DMS114 treated with DMSO at 0.1 percent for 48 hours (cell line): Measurements from ENCODE around the gene KIF21A.

Source experiments
- DNase-seq: peaks from one replicate; lab custom pipeline; 2025; ENCODE audit not compliant: unreplicated experiment; lab: John Stamatoyannopoulos, UW

The KIF21A gene

DNA sequence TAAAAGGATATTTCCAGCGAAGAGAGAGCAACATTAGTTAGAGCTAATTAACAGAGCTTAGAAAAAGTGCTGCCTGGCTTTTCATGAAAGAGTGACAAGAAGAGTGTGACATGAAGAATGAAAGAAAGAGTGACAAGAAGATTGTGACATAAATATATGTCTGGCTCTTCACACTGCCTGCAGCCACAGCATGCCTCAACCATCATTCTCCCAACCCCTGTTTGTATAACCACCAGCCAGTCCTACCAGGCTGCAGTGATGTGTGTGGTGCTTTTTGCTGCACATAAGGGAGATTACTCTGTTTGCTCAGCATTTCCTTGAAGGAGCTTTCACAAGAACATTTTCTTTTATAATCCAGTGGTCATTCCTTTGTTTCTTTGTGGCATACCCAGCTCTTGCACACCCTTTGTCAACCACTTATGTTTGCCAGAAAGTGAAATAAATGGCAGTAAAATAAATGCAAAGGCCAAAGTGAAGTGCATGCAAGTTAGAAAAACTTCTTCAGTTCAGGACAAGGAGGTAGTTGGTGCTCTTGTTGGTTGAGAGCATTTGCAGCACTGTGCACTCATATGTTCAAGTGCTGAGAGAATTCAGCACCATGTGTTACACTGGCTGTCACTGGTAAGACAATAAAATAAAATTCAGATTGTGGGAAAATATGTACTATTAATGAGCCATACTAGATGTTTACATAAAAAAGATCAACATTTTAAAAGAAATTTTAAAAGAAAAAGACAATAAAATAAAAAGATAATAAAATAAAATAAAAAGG lies 50.6 kb downstream of the KIF21A start:
- DNase-seq: no peak

DNA sequence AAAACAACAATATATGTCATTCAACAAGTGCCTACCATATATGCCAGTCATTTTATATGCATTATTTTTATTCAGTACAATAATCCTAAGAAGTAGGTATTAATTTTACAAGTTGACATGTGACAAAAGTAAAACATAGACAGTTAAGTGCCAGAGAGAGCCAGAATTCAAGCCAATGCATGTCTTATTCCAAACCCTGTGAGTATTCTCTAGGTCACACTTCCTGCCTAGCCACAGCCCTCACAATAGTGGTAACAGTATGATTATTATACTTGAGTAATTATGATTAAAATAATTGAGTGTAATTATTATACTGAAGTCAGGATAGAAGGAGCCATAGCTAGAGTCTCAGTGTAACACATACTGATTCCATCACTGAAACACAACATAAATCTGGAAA lies 52.2 kb downstream of the KIF21A start:
- no peak for DNase-seq

DNA sequence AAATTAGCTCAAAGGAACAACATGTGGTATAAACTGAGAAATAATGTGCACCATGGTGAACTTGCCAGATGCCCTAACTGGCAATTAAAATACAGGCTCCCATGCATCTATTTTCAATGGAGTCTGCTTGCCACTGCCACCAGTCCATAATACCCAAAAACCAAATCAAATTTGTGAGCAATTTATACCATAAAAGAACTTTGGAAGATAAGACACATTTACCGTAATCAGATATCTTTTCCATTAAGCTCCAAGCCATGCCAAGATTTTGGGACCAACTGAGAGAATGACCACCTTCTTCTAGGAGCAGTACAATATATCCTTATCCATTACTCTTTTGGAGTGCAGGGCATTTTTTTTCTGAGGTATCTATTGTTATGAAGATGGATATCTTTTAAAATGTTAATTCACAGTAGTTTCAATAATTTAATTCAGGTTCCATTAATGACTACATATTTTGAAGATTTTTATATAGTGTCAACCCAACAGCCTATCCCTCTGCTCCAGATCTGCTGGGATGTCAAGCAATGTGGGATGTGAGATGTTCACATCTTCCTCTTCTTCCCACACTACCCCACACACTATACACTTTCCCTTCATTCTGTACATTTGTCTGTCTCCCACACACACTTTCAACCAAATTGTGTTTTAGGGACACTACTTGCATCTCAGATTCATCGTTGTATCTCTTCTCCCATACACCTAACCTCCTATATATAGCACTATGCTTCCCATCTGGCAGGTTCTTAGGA lies 53.3 kb downstream of the KIF21A start:
- no peak for DNase-seq

DNA sequence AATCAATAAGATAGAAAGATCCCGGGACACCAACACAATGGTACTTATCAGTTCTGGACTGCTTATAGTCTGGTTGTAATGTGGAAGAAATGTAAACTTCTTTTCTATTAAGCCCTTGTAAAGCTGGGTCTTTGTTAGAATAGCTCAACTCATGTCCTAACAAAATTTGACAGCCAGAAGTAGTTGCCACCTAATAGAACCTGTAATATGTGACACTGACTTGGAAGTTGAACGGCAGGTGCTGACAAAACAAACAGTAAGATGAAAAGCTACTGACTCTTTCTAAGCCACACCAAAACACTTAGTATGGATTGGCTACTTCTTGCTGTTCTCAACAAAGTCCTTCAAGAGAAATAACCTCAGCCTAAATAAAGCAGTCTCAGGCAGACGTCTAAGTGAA lies 56.6 kb downstream of the KIF21A start:
- no peak for DNase-seq

DNA sequence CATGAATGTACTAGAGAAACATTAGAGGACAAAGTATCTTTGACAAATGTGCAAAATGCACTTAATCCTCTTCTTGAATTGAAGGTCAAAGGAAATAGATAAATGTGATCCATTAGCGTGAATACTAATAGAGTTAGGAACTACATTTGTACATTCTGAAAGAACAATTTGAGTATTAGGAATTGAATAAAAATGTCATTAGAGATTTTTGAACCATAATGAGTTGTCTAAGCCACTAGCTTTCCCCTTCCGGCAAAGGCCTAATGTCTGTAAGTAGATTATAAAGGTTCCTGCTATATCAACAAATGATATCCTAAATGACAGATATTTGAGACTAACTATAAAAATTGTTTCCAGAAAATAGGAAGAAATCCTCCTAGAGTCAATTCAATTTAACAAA lies 59.8 kb downstream of the KIF21A start:
- DNase-seq: no peak

DNA sequence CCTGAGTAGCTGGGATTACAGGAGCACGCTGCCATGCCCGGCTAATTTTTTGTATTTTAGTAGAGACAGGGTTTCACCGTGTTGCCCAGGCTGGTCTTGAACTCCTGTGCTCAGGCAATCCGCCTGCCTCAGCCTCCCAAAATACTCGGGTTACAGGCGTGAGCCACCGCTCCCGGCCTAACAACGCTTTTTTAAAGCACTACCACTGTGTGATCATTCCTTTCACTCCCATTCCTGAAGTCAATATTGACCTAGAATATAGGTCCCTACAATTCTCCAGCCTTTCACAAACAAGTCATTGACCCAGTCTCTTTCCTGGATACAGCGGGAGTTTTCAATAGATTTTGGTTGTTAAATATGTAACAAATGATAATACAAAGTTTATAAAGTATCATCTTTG lies 62.8 kb downstream of the KIF21A start:
- no peak for DNase-seq

DNA sequence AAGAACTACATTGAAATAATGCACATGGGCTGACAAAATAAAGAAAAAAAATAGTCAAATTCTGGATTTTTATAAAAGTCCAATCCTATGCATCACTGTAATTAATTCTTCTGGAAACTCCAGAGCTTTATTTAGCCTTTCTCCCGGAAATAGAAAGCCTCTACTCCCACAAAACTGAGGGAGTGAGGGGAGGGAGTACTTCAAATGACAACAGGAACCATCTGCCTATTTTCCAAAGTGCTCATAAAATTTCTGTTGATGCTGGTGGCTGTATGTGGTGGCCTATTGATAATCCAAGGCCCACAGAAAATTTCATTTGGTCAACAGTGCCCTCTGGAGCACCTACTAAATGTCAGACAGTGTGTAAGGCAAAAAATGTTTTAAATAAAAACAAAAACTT lies 64.6 kb downstream of the KIF21A start:
- DNase-seq: no peak

DNA sequence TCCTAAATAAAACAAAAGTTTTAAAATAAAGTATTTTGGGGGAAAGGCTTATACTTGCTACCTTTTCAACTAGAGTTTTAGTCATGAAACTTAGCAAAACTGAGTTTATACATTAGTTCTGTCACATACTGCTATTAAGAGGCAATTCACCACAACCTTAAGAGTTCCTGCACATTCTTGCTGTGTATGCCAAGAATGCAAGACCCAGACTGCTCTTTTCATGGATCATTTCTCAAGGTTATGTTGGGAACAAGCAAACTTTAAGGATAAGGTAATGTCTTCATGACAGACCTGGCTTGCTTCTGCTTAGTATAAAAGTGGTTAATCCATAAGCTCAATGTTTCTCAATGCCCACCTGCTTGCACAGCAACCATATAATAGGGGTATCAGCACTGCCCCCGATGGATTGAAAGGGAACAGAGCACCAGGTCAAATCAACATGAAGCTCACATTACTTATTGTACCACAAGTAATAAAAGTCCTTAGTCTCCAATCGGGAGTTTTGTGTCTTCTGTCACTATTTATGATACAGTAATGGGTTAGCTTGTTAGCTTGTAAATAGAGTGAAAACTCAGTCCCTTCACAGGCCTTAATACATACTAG lies 67.6 kb downstream of the KIF21A start:
- no peak for DNase-seq

DNA sequence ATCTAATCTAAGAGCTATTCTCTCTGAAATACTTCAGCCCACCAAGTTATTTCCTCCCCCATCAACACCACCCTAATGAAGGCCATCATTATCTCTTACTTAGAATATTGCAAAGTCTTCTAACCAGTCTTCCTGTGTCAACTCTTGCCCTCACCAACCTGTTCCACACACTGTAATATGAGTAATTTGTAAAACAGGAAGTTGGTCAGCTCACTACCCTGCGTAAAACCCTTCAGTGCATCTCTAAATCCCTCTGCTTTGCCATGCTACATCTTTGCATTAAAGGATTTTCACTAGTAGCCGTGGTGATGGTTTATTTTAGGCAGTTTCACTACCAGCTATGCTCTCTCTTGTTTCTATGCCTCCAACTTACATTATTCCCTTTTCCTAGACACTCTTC lies 70.0 kb downstream of the KIF21A start:
- DNase-seq: no peak

DNA sequence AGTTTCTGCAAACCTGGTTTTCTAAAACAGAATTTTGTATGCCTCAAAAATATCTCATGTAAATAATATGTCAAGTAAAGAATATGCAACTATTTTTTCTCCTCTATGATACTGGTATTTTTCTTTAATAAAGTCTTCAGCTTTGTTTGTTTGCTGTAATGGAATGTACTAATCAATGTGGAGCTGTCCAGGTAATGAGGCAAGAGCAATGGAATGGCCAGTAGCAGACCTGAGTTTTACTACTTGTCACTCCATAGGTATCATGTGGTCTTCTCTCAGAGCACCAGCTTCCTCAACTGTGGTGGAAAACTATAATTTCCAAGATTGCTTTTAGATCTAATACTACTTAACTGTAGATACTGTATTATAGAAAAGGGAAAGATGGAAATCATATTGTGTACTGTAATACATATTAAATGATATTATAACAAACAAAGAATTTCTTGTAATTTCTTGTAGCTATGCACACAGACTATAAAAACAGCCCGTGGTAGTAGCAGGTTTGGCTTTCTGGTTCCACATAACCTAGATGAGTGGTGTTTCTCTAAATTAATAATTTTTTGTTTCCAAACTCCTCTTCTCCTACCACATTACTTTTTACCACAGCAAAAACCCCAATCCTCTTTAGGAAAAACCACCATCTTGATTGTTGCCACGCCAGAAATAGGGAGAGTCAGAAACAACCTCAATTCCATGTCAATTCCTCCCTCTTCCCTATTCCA lies 70.6 kb downstream of the KIF21A start:
- no peak for DNase-seq

DNA sequence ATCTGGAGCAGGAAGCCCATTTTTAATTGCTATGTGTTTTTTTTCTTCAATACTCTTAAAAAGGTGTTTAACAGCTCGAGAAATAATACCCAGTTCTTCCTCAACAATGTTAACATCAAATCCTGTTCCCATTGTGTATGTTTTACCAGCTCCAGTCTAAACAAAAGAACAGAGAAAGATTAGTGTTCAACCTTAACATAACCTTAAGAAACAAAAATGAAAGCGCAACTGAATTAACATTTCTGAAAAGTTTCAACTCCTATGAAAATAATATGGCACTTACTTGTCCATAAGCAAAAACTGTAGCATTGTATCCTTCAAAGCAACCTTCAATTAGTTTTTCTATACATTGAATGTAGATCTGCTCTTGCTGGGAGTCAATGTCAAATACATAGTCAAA lies 73.2 kb downstream of the KIF21A start:
- no peak for DNase-seq

DNA sequence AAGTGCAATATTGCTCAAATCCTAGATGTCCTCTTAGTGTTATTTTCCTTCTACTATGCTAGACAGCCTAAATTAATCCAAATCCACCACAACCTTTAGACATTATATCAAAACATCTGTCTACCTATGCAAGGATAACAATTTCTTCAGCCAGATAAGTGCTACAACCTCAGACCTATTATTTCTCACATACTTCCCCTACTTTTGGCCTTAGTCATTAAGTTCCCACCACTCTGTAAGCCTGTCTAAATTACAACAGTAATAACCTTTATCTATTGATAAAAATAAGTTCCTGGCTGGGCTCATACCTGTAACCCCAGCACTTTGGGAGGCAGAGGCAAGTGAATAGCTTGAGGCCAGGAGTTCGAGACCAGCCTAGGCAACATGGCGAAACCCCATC lies 74.0 kb downstream of the KIF21A start:
- no peak for DNase-seq

DNA sequence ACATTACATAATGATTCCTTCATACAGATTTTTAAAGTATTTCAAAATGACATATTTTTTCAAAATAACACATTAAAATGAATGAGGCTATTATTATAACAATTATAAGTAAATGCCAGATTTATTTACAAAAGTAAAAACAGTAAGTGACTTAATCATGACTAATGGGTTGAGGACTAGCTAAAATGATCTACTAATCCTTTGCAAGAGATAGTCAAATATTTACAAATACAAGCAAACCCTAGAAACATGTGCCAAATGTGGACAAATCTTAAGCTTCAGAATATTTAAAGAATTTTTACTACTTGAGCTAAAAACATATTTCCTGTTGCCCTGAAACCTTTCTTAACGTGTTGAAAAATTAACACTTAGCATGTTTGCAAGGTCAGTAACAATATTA lies 74.8 kb downstream of the KIF21A start:
- no peak for DNase-seq

DNA sequence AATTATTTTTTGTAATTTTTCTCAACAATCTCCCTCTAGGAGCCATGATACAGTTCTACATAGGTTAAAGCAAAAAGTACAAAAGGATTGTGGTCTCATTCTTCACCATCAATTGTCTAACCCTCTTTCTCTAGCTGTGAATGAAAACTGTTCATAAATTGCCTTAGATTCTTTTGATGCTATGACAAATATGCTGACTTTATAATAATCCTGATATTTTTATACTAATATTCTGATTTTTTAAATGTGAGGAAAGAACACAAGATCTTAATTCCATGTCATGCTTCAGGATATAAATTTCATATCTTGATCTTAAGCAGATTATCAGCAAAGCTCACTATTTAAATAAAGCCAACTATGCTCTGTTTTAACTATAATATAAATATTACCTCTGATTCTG lies 75.4 kb downstream of the KIF21A start:
- no peak for DNase-seq

DNA sequence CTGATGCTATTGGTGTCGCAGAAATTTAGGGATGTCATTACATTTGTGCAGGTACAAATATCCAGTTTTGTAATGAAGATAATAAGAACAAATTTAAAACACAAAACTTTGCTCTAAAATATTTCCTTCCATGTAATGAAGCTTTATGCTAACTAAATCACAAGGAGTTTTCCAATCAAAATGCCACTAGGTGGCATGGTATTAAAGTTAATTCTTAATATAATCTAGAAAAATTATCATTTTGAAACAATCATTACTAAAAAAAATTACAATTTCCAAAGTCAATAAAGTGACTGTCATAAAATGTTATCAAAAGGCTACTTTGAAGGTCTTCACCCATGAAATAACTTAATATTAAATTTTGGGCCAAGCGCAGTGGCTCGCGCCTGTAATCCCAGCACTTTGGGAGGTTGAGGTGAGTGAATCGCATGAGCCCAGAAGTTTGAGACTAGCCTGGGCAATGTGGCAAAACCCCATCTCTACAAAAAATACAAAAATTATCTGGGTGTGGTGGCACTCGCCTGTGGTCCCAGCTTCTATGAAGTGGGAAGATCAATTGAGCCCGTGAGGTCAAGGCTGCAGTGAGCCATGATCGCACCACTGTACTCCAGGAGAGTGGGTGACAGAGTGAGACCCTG lies 77.4 kb downstream of the KIF21A start:
- no peak for DNase-seq

DNA sequence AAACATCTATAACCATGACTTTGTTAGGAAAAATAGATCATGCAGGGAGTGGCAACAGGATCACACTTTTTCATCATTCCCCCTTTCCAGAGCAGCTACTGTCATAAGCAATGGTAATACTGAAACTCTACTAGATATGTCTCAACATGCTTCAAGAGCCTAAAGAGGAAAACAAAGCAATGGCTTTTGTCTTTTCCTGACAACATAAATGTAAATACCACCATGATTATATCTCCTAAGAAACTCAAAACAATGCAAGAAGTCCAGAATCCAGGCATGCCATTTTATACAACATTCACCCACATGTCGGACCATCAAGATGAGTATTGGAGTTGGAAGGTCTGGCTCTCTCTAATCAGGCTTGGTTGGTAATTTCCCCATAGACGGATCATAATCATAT lies 78.7 kb downstream of the KIF21A start:
- no peak for DNase-seq

DNA sequence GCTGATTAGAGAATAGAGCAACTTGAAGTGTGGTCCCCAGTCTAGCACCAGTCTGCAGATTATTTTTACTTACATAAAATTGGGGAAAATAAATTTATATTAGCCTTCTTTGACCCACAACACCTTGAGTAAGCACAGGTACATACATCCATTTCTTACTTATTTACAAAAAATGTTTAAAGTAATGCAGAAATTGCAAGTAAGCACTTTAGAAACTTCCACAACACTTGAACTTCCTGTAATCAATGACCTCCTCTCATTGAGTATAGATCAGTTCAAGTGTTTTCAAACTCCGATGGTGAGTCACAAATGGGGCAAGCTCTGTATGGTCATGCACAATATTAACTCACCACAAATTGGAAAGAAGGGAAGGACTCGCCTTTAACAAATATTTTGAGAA lies 83.3 kb downstream of the KIF21A start:
- DNase-seq: no peak

DNA sequence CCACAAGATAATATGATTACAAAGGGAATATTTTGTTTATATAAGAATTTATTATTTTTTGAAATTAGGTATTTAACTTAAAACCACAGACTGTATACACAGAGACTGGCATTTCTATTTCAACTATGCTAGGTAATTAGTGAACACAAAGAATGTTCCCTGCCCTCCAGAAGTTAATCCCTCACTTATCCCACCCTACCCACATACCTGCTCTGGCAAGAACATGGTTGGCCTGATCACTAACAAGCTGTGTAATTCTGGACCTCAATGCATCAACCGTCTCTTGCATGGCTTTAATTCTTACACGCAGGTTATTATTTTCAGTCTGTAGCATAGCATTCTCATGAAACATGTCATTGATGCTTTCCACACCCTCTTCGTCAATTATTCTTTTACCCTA lies 85.9 kb downstream of the KIF21A start:
- no peak for DNase-seq

DNA sequence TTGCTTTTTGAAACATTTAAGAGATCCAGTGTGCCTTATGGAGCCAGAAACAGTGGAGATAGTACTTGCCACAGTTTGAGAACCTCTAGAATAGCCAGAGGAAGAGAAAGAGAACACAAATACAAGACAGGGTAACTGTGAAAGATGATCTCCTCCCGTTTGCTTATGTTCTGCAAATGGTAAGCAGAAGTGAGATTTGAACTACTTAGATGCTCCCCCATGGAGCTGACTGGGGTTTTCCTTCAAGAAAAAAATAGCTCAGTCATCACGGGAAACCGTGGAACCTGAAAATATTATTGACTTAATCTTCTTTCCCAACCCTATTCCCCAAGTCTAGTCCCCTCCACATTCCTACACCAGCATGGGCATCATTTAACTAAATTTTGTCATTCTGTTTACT lies 87.1 kb downstream of the KIF21A start:
- DNase-seq: no peak

DNA sequence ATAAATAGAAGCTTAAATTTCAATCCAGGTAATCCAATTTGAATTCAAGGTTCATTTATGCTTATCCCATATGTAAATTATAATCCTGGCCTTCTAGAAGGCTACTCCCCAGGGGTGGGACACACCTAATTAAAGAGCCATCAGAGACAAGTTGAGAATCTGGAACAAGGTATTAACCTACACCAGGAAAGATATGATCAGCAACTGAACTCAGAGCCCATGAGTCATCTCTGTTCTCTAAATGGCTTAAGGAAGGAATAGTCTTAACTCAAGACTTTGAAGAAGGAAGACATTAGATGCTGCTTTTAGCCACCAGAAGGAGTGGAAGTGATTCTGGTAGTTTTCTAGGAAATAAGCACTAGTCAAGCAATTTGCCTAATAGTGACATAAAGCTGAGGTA lies 88.0 kb downstream of the KIF21A start:
- no peak for DNase-seq

DNA sequence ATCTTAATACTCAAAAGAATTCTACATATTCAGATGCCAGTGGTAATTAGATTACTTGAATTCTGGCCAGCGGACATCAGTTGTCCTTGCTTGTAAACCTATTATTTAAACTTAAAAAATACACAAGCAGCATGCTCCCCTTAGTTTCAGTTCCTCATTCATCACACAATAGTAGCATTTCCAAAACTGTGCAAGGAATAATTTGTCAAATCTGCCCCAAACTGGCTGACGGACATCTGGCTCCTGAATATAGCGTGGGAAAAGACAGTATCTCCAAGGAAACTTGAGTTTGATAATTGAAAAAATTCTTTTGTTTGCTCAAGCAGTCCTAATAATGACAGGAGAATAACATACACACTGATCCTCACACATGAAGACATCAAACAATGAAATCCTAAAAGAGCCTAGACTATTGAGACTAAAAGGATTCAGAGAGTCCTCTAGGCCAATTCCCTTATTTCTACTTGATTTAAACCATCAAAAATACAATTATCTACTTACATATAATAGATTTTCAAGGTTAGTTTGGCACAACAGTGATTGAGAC lies 90.4 kb downstream of the KIF21A start:
- no peak for DNase-seq
